Activated CD8-positive, alpha-beta memory T cell treated with anti-CD3 and anti-CD28 coated beads for 36 hours (primary cell): ENCODE measurements around the gene KPNB1. TPM values are rescaled to one million over a fixed set of nuclear protein-coding genes. Genes with fewer than 3 reads are reported as not detected.

Experiments used
- CTCF ChIA-PET: fragments of 350-600 bp; sonication (Branson Sonifier 250); formaldehyde crosslinking; loops from one replicate; lab custom pipeline; 2021; ENCODE audit warnings: antibody characterized with exemption; lab: Charles Lee
- POLR2A ChIA-PET: fragments of 350-600 bp; sonication (Branson Sonifier 250); formaldehyde crosslinking; loops from one replicate; lab custom pipeline; 2021; ENCODE audit warnings: antibody characterized with exemption; lab: Charles Lee
- total RNA-seq, 2 experiments: library from RNA; stranded (reverse); gene quantifications; one replicate each; pipeline ENCODE4 v1.2.3, GENCODE V29; 2021

KPNB1 gene
- total RNA-seq, 2 experiments from 2014 or later: 844 to 864 TPM

DNA sequence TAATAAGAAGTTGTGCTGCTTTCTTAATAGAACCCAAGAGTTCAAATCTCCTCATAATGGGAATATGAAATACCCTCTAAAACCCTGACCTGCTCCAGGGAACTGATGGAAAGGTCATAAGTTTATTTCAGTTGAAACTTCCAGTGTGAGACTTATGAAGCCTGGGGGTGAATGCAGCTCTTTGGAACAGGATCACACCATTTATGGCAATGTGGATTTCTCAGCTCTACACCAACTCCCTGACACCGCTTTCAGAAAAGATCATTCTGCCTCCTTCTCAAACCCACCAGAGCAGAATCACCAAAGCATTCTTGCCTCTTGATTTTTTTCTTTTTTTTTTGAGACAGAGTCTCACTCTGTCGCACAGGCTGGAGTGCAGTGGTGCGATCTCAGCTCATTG, 16.7 kb upstream of the KPNB1 start:
- POLR2A ChIA-PET: no interaction called here
- CTCF ChIA-PET: interaction anchor here (0.6 to 1.2 kb wide), 4 partner anchors 14 to 428 kb away, joined by 3 to 5 read pairs (median 4); partner anchors contain the start of gene TBX21

DNA sequence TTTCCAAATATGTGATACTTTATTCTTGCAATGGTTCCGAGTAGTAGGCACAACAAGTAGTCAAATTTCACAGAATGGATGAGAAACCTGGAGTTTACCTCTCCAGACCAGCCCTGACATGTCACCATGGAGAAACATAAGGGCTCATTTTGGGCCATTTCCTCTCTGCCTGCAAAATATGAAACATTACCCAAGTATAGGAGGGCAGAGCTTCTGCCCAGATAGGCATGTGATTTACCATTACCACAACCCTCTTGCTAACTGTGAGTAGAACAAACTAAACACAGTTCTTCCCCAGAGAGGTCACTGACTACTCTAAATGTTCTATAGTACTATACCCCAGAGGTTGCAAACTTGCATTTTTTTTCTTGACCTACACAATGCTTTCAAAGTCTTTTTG, 15.7 kb upstream of the KPNB1 start:
- CTCF ChIA-PET: interaction anchor here (0.7 kb wide), 1 partner anchor 21 kb away, joined by 4 read pairs; no protein-coding TSS in a partner anchor
- POLR2A ChIA-PET: no interaction called here

DNA sequence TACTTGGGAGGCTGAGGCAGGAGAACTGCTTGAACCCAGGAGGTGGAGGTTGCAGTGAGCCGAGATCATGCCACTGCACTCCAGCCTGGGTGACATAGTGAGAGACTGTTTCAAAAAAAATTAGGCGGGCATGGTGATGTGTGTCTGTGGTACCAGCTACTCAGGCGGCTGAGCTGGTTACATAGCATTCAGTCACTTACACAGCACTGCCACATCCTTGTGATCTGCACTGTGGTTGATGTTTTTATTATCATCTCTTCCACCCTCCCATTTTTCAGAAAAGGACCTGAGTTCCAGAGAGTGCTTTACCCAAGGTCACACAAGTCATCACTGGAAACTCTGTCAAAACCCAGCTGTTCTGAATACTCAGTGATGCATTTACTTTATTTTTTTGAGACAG, 14.8 kb upstream of the KPNB1 start:
- CTCF ChIA-PET: no interaction called here
- POLR2A ChIA-PET: interaction anchor here (0.8 kb wide), 1 partner anchor 14 kb away, joined by 4 read pairs; no protein-coding TSS in a partner anchor

DNA sequence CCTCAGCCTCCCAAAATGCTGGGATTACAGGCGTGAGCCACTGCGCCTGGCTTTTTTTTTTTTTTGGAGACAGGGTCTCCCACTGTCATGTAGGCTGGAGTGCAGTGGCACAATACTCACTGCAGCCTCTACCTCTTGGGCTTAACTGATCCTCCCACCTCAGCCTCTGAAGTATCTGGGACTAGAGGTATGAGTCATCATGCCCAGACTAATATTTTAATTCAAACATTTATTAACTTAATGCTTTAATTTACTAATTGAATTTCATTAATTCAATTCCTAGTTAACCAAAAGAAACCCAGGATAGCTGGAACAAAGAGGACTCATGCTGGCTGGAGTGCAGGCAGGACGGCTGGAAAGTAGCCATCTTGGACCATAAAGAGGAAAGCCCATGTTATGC, 14.0 kb upstream of the KPNB1 start:
- ChIA-PET POLR2A (interaction anchor here (0.7 kb wide), 1 partner anchor 78 kb away, joined by 3 read pairs; no protein-coding TSS in a partner anchor), CTCF (no interaction called here)

DNA sequence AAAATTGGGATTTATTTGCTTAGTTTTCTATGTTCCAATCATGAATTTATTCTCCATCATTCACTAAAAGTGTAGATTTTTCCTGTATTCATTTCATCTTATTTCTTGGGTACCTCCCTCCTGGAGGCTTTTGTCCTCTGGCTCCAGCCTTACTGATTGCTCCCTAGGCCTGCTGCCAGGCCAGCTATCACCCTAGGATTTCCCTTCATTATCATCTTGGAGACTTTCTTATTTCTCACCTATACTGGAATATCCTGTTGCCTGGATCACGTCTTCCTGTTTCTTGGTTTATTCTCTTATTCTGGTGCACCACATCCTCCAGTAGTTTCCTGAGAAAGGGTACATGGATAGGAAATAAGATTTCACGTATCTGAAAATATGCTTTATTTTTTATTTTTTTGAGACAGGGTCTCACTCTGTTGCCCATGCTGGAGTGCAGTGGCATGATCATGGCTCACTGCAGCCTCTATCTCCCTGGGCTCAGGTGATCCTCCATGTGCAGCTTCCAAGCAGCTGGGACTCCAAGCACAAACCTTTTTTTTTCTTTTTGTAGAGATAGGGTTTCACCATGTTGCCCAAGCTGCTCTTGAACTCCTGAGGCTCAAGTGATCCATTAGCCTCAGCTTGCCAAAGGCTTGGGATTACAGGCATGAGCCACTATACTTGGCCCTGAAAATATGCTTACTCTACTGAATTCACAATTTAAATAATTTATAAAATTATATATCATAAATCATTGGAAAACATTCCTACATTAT, 13.3 kb upstream of the KPNB1 start:
- POLR2A ChIA-PET: no interaction called here
- CTCF ChIA-PET: interaction anchor here (0.6 kb wide), 1 partner anchor 10 kb away, joined by 4 read pairs; no protein-coding TSS in a partner anchor

DNA sequence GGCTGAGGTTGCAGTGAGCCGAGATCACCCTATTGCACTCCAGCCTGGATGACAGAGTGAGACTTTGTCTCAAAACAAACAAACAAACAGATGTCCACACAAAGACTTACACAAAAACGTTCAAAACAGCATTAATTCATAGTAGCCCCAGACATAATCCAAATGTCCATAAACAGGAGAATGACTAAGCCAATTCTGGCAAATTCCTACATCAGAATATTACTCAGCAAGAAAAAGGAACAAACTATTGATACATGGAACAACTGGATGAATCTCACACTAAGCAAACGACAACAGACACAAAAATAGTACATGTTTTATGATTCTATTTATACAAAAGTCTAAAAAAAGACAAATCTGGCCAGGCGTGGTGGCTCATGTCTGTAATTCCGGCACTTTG, 10.8 kb upstream of the KPNB1 start:
- ChIA-PET POLR2A (no interaction called here), CTCF (no interaction called here)

DNA sequence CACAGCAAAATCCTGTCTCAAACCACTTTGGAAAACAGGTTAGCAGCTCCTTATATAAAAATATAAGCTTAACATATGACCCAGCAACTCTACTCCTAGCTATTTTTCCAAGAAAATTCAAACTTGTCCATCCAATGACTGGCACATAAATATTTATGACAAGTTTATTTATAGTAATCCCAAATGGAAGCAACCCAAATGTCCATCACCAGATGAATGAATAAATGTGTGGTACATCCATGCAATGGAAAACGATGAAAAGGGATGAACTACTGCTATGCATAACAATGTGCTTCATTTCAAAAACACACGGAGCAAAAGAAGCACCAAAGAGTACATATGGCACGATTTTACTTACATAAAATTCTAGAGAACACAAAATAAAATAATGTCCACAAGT, 9.6 kb upstream of the KPNB1 start:
- ChIA-PET CTCF (no interaction called here), POLR2A (no interaction called here)

DNA sequence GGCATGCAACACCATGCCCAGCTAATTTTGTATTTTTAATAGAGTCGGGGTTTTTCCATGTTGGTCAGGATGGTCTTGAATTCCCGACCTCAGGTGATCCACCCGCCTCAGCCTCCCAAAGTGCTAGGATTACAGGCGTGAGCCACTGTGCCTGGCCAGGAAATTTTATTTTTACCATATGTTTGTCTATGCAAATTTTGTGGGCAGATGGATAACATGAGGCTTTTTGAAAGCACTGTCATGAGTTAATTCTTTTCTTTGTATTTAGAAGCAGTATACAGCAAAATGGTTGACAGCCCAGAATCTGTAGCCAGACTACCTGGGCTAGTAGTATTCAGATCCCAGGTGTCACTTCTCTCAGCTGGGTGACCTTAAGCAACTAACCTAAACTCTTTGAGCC, 8.5 kb upstream of the KPNB1 start:
- ChIA-PET CTCF (interaction anchor here (1.2 kb wide), 1 partner anchor 22 kb away, joined by 3 read pairs; no protein-coding TSS in a partner anchor), POLR2A (no interaction called here)

DNA sequence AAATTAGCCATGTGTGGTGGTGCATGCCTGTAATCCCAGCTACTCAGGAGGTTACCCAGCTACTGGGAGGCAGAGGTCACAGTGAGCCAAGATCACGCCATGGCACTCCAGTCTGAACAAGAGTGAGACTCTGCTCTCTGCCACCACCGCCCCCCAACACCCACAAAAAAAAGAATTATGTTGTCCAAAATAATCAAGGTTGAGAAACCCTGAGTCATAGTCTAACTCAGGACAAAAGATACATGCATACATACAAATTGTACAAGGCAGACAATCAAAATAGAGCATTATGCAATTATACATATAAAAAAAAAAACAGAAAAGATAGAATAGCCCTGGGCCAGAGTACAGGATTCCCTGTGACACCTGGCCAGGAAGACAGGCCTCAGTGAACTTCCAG, 6.6 kb upstream of the KPNB1 start:
- ChIA-PET CTCF (interaction anchor here (0.5 to 1.1 kb wide), 4 partner anchors 27 to 166 kb away, joined by 3 read pairs; no protein-coding TSS in a partner anchor), POLR2A (no interaction called here)

DNA sequence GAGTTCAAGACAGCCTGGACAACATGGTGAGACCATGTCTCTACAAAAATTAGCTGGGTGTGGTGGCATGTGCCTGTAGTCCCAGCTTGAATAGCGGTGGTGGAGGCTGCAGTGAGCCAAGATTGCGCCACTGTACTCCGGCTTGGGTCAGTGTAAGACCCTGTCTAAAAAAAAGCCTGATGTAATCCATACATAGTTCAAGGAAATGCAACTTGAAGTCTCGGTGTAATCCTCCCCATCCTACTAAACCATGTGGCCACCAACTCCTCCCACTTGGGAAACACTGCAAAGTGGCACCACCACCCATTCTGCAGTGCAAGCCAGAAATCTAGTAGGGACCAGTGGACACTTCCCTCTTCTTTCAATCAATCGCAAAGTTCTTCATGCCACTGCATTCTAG, 5.4 kb upstream of the KPNB1 start:
- ChIA-PET POLR2A (interaction anchor here (0.6 kb wide), 1 partner anchor 49 kb away, joined by 6 read pairs; no protein-coding TSS in a partner anchor), CTCF (interaction anchor here (1.0 kb wide), 1 partner anchor 19 kb away, joined by 3 read pairs; no protein-coding TSS in a partner anchor)

DNA sequence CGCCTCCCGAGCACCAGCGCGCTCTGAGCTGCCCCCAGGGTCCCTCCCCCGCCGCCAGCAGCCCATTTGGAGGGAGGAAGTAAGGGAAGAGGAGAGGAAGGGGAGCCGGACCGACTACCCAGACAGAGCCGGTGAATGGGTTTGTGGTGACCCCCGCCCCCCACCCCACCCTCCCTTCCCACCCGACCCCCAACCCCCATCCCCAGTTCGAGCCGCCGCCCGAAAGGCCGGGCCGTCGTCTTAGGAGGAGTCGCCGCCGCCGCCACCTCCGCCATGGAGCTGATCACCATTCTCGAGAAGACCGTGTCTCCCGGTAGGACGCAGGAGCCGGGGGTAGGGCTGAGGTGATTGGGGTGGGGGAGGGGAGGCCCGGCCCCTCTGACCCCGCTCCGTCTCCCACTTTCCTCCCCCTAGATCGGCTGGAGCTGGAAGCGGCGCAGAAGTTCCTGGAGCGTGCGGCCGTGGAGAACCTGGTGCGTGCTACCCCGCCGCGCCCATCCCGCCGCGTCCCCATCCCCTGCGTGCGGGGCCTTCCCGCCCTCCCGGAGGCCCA, 329 bp downstream of the KPNB1 start:
- ChIA-PET POLR2A (interaction anchor here (0.6 to 2.3 kb wide), 12 partner anchors 8 to 296 kb away, joined by 3 to 19 read pairs (median 4); partner anchors contain the start of gene TBX21), CTCF (interaction anchor here (1.0 to 4.5 kb wide), 7 partner anchors 15 to 140 kb away, joined by 3 to 23 read pairs (median 5); partner anchors contain the start of gene TBX21)

DNA sequence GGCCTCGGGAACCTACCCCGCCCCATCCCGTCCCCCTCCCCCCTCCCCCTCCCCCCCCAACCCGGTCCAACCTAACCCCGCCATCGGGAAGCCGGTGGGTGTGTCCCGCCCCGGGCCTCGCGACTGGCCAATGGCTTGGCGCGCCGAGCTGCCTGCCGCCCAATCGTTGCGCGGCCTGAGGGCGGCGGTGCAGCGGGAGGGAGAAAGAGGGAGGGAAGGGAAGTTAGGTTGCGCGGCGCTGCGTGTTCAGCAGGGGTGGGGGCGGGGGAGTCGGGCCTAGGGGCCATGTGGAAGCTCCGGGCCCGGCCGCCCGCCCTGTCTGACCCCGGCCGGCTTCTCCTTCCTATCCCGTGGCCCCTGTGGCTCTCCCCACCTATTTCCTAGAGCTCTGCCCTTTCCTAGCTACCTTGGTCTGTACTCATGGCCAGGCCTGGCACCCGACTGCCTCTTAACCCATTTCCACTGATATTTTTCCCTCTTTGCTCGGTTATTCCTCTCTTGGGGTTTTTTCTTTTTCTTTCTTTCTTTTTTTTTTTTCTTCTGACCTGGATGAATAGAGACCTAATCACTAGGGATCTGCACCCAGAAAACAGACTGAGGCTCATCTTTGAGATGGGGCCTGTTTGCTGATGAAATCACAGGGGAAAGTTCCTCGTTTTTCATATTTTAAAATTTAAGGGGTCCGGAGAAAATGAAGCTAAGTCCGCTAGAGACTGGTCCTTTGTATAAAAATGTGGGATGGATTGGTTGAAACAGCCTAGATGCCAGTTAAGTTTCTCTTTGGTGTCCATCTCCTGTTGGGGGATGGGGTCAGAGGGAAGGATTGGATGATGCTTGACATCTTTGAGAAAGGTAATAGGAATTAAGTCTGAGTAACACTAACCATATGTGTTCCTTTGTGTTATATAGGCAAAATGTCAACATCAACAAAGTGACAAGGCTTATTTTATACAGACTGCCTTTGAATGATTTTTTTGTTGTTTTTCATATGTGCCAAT, 1.1 kb downstream of the KPNB1 start:
- POLR2A ChIA-PET: interaction anchor here (0.6 to 1.3 kb wide), 4 partner anchors 9 to 441 kb away, joined by 3 to 8 read pairs (median 4); no protein-coding TSS in a partner anchor

DNA sequence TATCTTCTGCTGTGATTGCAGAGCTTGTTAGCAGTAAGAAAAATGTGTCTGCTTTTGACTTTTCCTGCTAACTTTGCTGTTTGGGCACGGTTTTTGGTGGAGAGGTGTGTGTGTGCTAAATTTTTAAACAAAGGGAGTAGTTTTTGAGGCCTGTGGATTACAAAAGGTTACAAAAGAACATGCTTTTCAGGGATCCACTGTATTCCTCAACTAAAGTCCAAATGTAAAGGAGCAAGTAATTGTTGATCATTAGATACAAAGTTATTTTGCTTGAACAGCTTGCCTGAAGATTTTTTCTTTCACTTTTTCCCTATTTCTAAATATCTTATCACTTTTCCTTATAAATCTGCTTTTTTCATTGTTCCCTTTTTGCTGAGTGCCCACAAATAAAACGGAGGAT, 2.0 kb downstream of the KPNB1 start:
- ChIA-PET POLR2A (no interaction called here), CTCF (interaction anchor here (1.1 to 4.5 kb wide), 5 partner anchors 12 to 67 kb away, joined by 3 to 23 read pairs (median 7); no protein-coding TSS in a partner anchor)

More for the DNA sequence above, 1.1 kb downstream of the KPNB1 start:
- CTCF ChIA-PET: interaction anchor here (1.1 to 4.5 kb wide), 7 partner anchors 14 to 139 kb away, joined by 3 to 23 read pairs (median 5); partner anchors contain the start of gene TBX21

DNA sequence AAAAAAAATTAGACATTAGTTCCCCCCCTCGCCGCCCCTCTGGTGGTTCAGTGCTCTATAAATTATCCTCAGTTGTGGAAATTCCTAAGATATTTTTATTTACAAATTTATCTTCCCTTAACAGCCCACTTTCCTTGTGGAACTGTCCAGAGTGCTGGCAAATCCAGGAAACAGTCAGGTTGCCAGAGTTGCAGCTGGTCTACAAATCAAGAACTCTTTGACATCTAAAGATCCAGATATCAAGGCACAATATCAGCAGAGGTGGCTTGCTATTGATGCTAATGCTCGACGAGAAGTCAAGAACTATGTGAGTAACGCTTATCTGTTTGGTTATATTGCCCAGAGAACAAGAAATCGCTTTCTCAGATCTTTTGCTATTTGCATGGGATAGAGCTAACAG, 2.9 kb downstream of the KPNB1 start:
- ChIA-PET POLR2A (interaction anchor here (1.0 to 1.2 kb wide), 2 partner anchors 9 to 22 kb away, joined by 4 to 6 read pairs; no protein-coding TSS in a partner anchor), CTCF (interaction anchor here (0.6 to 1.6 kb wide), 3 partner anchors 11 to 150 kb away, joined by 3 to 7 read pairs (median 4); no protein-coding TSS in a partner anchor)

DNA sequence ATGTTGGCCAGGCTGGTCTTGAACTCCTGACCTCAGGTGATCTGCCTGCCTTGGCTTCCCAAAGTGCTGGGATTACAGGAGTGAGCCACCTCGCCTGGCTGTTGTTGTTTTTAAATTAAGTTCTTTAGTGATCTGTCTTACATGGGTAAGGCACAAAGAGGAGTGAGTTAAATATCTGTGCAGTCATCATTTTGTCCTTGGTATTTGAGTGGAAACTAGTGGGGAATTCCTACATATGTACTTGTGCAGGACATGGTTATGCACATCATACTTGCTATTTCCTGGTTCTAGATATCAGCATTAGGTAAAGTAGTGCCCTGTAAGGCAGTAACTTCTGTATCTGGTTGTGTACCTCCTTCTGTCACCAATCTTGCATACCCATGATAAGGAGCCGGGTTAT, 3.7 kb downstream of the KPNB1 start:
- POLR2A ChIA-PET: interaction anchor here (0.7 to 1.2 kb wide), 2 partner anchors 9 to 685 kb away, joined by 6 to 11 read pairs; no protein-coding TSS in a partner anchor
- CTCF ChIA-PET: interaction anchor here (0.7 to 1.6 kb wide), 2 partner anchors 10 to 149 kb away, joined by 4 to 7 read pairs; no protein-coding TSS in a partner anchor

DNA sequence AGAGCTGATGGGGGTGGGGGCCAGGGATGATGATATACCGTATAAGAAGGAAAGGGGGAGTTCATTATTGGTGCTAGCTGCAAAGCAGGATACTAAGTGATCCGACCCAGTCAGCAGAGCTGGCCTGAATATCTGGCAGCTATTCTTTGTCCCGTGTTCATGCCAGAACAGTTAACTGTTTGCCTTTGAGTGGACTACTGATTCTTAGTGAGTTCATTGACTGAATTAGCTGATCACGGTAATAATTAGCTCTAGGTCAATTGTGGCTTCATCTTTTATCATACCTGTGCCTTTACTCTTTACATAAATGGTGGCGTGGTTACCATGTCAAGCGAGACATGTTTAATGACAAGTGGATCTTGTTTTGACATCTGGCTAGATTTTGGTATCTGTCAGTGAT, 5.3 kb downstream of the KPNB1 start:
- ChIA-PET POLR2A (interaction anchor here (1.2 kb wide), 1 partner anchor 8 kb away, joined by 6 read pairs; no protein-coding TSS in a partner anchor), CTCF (interaction anchor here (0.6 to 1.5 kb wide), 4 partner anchors 8 to 41 kb away, joined by 3 to 4 read pairs (median 3); no protein-coding TSS in a partner anchor)

DNA sequence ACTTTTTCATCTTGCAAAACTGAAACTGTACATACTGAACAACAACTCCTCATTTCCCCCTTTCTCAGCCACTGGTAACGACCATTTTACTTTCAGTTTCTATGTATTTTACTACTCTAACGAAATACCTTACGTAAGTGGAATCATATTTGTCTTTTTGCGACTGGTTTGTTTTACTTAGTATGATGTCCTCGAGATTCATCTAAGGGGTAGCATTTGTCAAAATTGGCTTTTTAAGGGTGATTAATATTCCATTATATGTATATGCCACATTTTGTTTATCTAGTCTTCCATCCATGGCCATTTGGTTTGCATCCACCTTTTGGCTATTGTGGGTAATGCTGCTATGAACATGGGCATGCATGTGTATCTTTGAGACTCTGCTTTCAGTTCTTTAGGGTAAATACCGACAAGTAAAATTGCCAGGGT, 10.4 kb downstream of the KPNB1 start:
- ChIA-PET POLR2A (interaction anchor here (1.2 kb wide), 1 partner anchor 9 kb away, joined by 8 read pairs; no protein-coding TSS in a partner anchor), CTCF (no interaction called here)
